Brain microvascular endothelial cell (primary cell): Measurements from ENCODE around the gene TNXB.
"Not testable (repeated sequence)": the region's sequence is repeated elsewhere in the genome, so short reads cannot be mapped to it uniquely, and the experiment has no call there.

ENCODE experiments used
- DNase-seq: peaks from one replicate; pipeline ENCODE4 v3.0.0-alpha.2; 2020
- H3K27ac ChIP-seq: fragments of 250-450 bp; sonication (Bioruptor Pico); 2 replicates; pipeline ENCODE4 v1.5.1; 2020; ENCODE audit warnings: mild to moderate bottlenecking, moderate library complexity
- H3K27me3 ChIP-seq: fragments of 250-450 bp; sonication (Bioruptor Pico); replicated peaks from 2 replicates; pipeline ENCODE4 v1.5.1; 2020; ENCODE audit warnings: mild to moderate bottlenecking
- H3K36me3 ChIP-seq: fragments of 250-450 bp; sonication (Bioruptor Pico); replicated peaks from 2 replicates; pipeline ENCODE4 v1.5.1; 2020; ENCODE audit warnings: mild to moderate bottlenecking
- H3K4me3 ChIP-seq: 2 replicates; pipeline ENCODE4 v1.5.1; 2011; ENCODE audit warnings: low read depth, mild to moderate bottlenecking, control low read depth, low read length, moderate library complexity
- in situ Hi-C: cut with HindIII; loops from 2 replicates; pipeline ENCODE4 v1.10.0; 2017; ENCODE audit warnings: low sequenced_read_pairs, low pct_ligation_motif_present
- TF ChIP-seq, protein P1 (sequence below): IDR thresholded peaks from 2 replicates; pipeline ENCODE4 v1.5.1; 2011; ENCODE audit warnings: low read depth, mild to moderate bottlenecking, moderate library complexity, low read length, control low read depth, inconsistent platforms; ENCODE audit errors: missing control alignments

TNXB gene

GRCh38 chr6:32056254-32056653 is 52.9 kb downstream of the TNXB start:
- Histone ChIP-seq H3K27ac (no peak overlapping the region), H3K27me3 (peaks cover 4% of the 10 kb centered on the region), H3K4me3 (no peak overlapping the region), H3K36me3 (no peaks in the 10 kb centered on the region)
- TF ChIP-seq, protein P1, sequence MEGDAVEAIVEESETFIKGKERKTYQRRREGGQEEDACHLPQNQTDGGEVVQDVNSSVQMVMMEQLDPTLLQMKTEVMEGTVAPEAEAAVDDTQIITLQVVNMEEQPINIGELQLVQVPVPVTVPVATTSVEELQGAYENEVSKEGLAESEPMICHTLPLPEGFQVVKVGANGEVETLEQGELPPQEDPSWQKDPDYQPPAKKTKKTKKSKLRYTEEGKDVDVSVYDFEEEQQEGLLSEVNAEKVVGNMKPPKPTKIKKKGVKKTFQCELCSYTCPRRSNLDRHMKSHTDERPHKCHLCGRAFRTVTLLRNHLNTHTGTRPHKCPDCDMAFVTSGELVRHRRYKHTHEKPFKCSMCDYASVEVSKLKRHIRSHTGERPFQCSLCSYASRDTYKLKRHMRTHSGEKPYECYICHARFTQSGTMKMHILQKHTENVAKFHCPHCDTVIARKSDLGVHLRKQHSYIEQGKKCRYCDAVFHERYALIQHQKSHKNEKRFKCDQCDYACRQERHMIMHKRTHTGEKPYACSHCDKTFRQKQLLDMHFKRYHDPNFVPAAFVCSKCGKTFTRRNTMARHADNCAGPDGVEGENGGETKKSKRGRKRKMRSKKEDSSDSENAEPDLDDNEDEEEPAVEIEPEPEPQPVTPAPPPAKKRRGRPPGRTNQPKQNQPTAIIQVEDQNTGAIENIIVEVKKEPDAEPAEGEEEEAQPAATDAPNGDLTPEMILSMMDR, result no peak
- DNase-seq, result no peak
- in situ Hi-C loops, result no loop called here

GRCh38 chr6:32055756-32056155 is 53.4 kb downstream of the TNXB start:
- H3K4me3 ChIP-seq, DNase-seq, H3K36me3 ChIP-seq, H3K27ac ChIP-seq, H3K27me3 ChIP-seq, in situ Hi-C loops: not testable (repeated sequence)

DNA sequence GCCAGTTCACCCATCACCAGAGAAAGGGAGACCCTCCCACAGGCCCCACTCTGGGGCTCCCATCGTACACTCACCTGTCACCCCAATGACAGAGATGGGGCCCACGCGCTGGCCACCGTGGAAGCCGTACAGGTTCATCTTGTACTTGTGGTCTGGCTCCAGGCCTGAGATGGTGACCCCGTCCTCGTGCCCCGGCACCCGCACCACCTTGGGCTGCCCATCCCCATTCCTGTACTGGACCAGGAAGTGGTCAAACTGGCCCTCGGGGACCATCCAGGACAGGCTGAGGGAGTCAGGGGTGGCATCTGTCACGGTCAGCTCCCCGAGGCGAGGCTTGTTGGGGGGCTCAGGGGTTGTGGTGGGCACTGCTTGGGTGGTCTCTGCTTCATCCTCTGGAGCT is 55.8 kb downstream of the TNXB start:
- H3K4me3 ChIP-seq, in situ Hi-C loops, H3K27me3 ChIP-seq: not testable (repeated sequence)

GRCh38 chr6:32052626-32053025 is 56.5 kb downstream of the TNXB start:
- in situ Hi-C loops, H3K27me3 ChIP-seq, H3K27ac ChIP-seq, H3K36me3 ChIP-seq, H3K4me3 ChIP-seq, DNase-seq: not testable (repeated sequence)

More for the DNA sequence above, 55.8 kb downstream of the TNXB start:
- H3K36me3 ChIP-seq, H3K27ac ChIP-seq, DNase-seq: not testable (repeated sequence)

- Histone ChIP-seq H3K36me3 (no peaks in the 10 kb centered on the region), H3K4me3 (no peak overlapping the region), H3K27me3 (peaks cover 4% of the 10 kb centered on the region), H3K27ac (no peak overlapping the region)
- TF ChIP-seq, protein P1, result no peak
- DNase-seq, result no peak
- in situ Hi-C loops, result no loop called here
These were observed 58.6 kb downstream of the TNXB start for GRCh38 chr6:32050562-32050961.

- H3K36me3 ChIP-seq, in situ Hi-C loops, H3K4me3 ChIP-seq, H3K27ac ChIP-seq, DNase-seq, H3K27me3 ChIP-seq: not testable (repeated sequence)
These were observed 59.4 kb downstream of the TNXB start for GRCh38 chr6:32049736-32050135.

- H3K27me3 ChIP-seq, H3K27ac ChIP-seq, H3K36me3 ChIP-seq, DNase-seq, H3K4me3 ChIP-seq, in situ Hi-C loops: not testable (repeated sequence)
These were observed 60.0 kb downstream of the TNXB start for GRCh38 chr6:32049149-32049548.

DNA sequence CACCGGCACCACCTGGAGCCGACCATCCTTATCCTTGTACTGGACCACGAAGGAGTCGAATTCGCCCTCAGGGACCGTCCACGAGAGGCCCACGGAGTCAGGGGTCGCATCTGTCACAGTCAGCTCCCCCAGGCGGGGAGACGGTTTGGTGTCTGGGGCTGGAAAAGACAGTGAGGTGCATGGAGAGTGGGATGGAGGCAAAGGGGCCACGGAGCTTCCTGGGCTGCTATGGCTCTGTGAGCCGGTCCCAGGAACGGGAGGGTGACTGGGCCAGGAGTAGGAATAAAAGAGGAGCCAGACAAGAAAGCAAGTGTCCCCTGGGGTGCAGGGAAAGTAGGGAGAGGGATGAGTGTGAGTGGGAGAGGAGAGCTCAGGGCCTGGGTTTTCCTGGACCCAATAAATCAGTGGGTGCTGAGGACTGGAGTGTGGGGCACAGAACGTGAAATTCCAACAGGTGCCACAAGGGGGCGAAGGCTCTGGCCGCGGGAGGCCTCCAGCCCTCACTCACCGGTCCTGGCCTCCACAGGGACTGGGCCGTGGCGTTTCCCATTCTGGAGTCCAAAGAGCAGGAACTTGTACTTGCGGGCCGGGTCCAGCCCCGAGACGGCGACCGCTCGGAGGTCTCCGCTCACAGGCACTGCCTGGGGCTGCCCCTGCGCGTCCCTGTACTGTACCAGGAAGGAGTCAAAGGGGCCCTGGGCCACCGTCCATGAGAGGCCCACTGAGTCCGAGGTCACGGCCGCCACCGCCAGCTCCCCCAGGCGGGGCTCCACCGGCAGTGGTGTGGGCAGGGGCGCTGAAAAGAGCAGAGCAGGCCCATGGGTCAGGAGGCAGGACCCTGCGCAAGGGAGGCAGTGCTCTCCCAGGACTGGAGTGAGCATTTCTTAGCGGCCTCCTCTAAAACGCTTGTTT is 61.0 kb downstream of the TNXB start:
- H3K36me3 ChIP-seq, result no peaks in the 10 kb centered on the region
- no peak overlapping the region for H3K4me3 ChIP-seq
- DNase-seq, result peak; percentile 23
- H3K27me3 ChIP-seq, result peaks cover 4% of the 10 kb centered on the region
- in situ Hi-C loops, result no loop called here
- no peak overlapping the region for H3K27ac ChIP-seq
- TF ChIP-seq, protein P1, result peak; percentile 82
